Tibial nerve (tissue), 4 donors: ENCODE results near the gene RPS25.

Experiments used
- CTCF ChIP-seq, 5 experiments: fragments of 200-600 bp in 3 of 5; fragments of 450-650 bp in 2 of 5; sonication (generic) in 3 of 5; IDR thresholded peaks; one replicate each; pipeline ENCODE4 v1.5.1; 2016 to 2019; ENCODE audit warnings: antibody characterized with exemption in 5 of 5, mild to moderate bottlenecking in 3 of 5, moderate library complexity in 2 of 5
- EP300 ChIP-seq, 2 donors: sonication (generic); formaldehyde crosslinking; IDR thresholded peaks; one replicate each; pipeline ENCODE4 v1.6.1; 2017; ENCODE audit warnings: antibody characterized with exemption in 2 of 2, mild to moderate bottlenecking in 1 of 2
- POLR2A ChIP-seq, 2 donors: fragments of 450-650 bp; IDR thresholded peaks; one replicate each; pipeline ENCODE4 v1.6.1; 2017; ENCODE audit warnings: antibody characterized with exemption in 2 of 2, mild to moderate bottlenecking in 2 of 2, moderate library complexity in 2 of 2

GRCh38 chr11:119057000-119057769 lies 39.0 kb upstream of the RPS25 start, which contains the start of gene HYOU1:
- TF ChIP-seq CTCF (IDR thresholded peaks at IDR 0.05) (peak in 3 of 5 experiments; percentile 9 to 50 (median 14)), POLR2A (IDR thresholded peaks at IDR 0.05) (peak; percentile 69 to 75), EP300 (IDR thresholded peaks at IDR 0.05) (peak; percentile 75 to 79)
